ENCODE data around the gene ACOT13. TPM values are rescaled to one million over a fixed set of nuclear protein-coding genes. Genes with fewer than 3 reads are reported as not detected.

The ACOT13 gene
- total RNA-seq, 1 experiment from 2014 or later = 33.5 TPM

GRCh38 chr6:24666097-24666640 is 708 bp upstream of the ACOT13 start:
- peak overlapping the region; percentile 23 for H2AFZ ChIP-seq (ENCODE audit: low read depth, low read length, poor library complexity, severe bottlenecking)
- peak; percentile 46 for ATAC-seq
- H3K27ac ChIP-seq (ENCODE audit: low read depth, low read length) = peak overlapping the region; percentile 77
- H3K4me2 ChIP-seq (ENCODE audit: low read length) = peak overlapping the region; percentile 84
- no peaks in the 10 kb centered on the region for H3K9me2 ChIP-seq (ENCODE audit: insufficient read depth)
- ChIA-PET POLR2A (interaction anchor here (0.5 kb wide), 1 partner anchor 41 kb away, joined by 3 read pairs; no protein-coding TSS in a partner anchor), RAD21 (ENCODE audit: low non-redundant PET in 1 of 2, low total read pairs in 2 of 2, uncharacterized antibody in 2 of 2, unreplicated experiment in 2 of 2) (no interaction called here), CTCF (interaction anchor here (0.9 to 2.1 kb wide), 2 partner anchors 80 to 85 kb away, joined by 3 to 13 read pairs; no protein-coding TSS in a partner anchor)
- no peak for TF ChIP-seq ZFX (IDR thresholded peaks at IDR 0.05)
- no peak for TF ChIP-seq REST (IDR thresholded peaks at IDR 0.05; ENCODE audit: low read depth)
- TF ChIP-seq, protein P1, sequence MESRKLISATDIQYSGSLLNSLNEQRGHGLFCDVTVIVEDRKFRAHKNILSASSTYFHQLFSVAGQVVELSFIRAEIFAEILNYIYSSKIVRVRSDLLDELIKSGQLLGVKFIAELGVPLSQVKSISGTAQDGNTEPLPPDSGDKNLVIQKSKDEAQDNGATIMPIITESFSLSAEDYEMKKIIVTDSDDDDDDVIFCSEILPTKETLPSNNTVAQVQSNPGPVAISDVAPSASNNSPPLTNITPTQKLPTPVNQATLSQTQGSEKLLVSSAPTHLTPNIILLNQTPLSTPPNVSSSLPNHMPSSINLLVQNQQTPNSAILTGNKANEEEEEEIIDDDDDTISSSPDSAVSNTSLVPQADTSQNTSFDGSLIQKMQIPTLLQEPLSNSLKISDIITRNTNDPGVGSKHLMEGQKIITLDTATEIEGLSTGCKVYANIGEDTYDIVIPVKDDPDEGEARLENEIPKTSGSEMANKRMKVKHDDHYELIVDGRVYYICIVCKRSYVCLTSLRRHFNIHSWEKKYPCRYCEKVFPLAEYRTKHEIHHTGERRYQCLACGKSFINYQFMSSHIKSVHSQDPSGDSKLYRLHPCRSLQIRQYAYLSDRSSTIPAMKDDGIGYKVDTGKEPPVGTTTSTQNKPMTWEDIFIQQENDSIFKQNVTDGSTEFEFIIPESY (IDR thresholded peaks at IDR 0.05; ENCODE audit: extremely low read depth, insufficient replicate concordance, low read length) = no peak
- no peak for TF ChIP-seq FOSL1 (IDR thresholded peaks at IDR 0.05; ENCODE audit: low read depth)
- no peak for TF ChIP-seq POLR2A (IDR thresholded peaks at IDR 0.05; ENCODE audit: borderline replicate concordance, extremely low read depth, insufficient read depth, insufficient read length)
- no peak for TF ChIP-seq TCF7L2 (IDR thresholded peaks at IDR 0.05; ENCODE audit: borderline replicate concordance, extremely low read depth, insufficient read depth, insufficient read length)
- TF ChIP-seq CEBPB (IDR thresholded peaks at IDR 0.05; ENCODE audit: low read depth) = no peak
- TF ChIP-seq EGR1 (IDR thresholded peaks at IDR 0.05; ENCODE audit: low read depth) = no peak
- BruUV-seq (replicated peaks) = TSS peak; percentile 73
- peaks cover 7 to 16% of the 10 kb centered on the region in 2 experiments; a peak in 3 of 4 replicates for H3K4me1 ChIP-seq (ENCODE audit: control insufficient read depth in 1 of 2, insufficient read depth in 2 of 2, low read length in 2 of 2)
- peaks cover 37% of the 10 kb centered on the region for H3K79me2 ChIP-seq (ENCODE audit: insufficient read depth, low read length)
- no peaks in the 10 kb centered on the region for H3K27me3 ChIP-seq (ENCODE audit: insufficient read depth, low read length)
- no peaks in the 10 kb centered on the region for H4K20me1 ChIP-seq (ENCODE audit: insufficient read depth)
- H3K4me3 ChIP-seq (replicated peaks in 1 of 2; ENCODE audit: low read depth in 1 of 2, low read length in 2 of 2) = peak overlapping the region; percentile 91 to 97
- intact Hi-C loops (cut with micrococcal nuclease) = no loop called here
- H3K36me3 ChIP-seq (ENCODE audit: control insufficient read depth in 1 of 2, insufficient read depth in 2 of 2, low read length in 2 of 2) = peaks cover 9 to 11% of the 10 kb centered on the region in 2 experiments; a peak in 2 of 4 replicates
- no peaks in the 10 kb centered on the region for H3K9me3 ChIP-seq (ENCODE audit: control insufficient read depth in 1 of 2, insufficient read depth in 1 of 2, low read depth in 1 of 2, low read length in 2 of 2)
- peak overlapping the region; percentile 88 for H3K9ac ChIP-seq (ENCODE audit: low read length)
- DNase-seq (ENCODE audit: low read depth, low spot score) = no peak
